MM.1S (cell line): ENCODE measurements around the gene GSN.

Experiments
- DNase-seq: peaks from one replicate; pipeline ENCODE4 v3.0.0-alpha.2; 2015
- H2AFZ ChIP-seq: fragments of 300-600 bp; sonication (generic); 2 replicates; pipeline ENCODE4 v1.6.0; 2016; ENCODE audit warnings: antibody characterized with exemption, low read length
- H3F3A ChIP-seq: fragments of 300-600 bp; sonication (generic); 2 replicates; pipeline ENCODE4 v1.6.1; 2016; ENCODE audit warnings: mild to moderate bottlenecking, antibody characterized with exemption, low read length, moderate library complexity, mixed read lengths; ENCODE audit not compliant: insufficient read depth
- H3K27ac ChIP-seq: fragments of 300-600 bp; sonication (generic); 2 replicates; pipeline ENCODE4 v1.5.1; 2016; ENCODE audit warnings: mild to moderate bottlenecking, low read length
- H3K27me3 ChIP-seq: fragments of 300-600 bp; sonication (generic); replicated peaks from 2 replicates; pipeline ENCODE4 v1.6.0; 2016; ENCODE audit warnings: low read length; ENCODE audit not compliant: insufficient read depth
- H3K36me3 ChIP-seq: fragments of 300-600 bp; sonication (generic); replicated peaks from 2 replicates; pipeline ENCODE4 v1.6.1; 2016; ENCODE audit warnings: mild to moderate bottlenecking, low read length, mixed read lengths; ENCODE audit not compliant: insufficient read depth
- H3K4me1 ChIP-seq: fragments of 300-600 bp; sonication (generic); 2 replicates; pipeline ENCODE4 v1.6.1; 2016; ENCODE audit warnings: low read length, mixed read lengths
- H3K4me2 ChIP-seq: fragments of 300-600 bp; sonication (generic); 2 replicates; pipeline ENCODE4 v1.6.0; 2016; ENCODE audit warnings: low read depth, low read length
- H3K4me3 ChIP-seq: fragments of 300-600 bp; sonication (generic); 2 replicates; pipeline ENCODE4 v1.5.1; 2016; ENCODE audit warnings: low read length, mixed read lengths
- H3K79me2 ChIP-seq: fragments of 300-600 bp; sonication (generic); 2 replicates; pipeline ENCODE4 v1.6.1; 2016; ENCODE audit warnings: mixed run types, low read length, mixed read lengths
- H3K9ac ChIP-seq: fragments of 300-600 bp; sonication (generic); 2 replicates; pipeline ENCODE4 v1.6.1; 2016; ENCODE audit warnings: low read length, mixed read lengths
- H3K9me2 ChIP-seq: fragments of 300-600 bp; sonication (generic); replicated peaks from 2 replicates; pipeline ENCODE4 v1.6.1; 2016; ENCODE audit warnings: mild to moderate bottlenecking, low read length, mixed read lengths; ENCODE audit not compliant: insufficient read depth
- H3K9me3 ChIP-seq: fragments of 300-600 bp; sonication (generic); replicated peaks from 2 replicates; pipeline ENCODE4 v1.6.1; 2016; ENCODE audit warnings: mild to moderate bottlenecking, low read length, mixed read lengths; ENCODE audit not compliant: insufficient read depth
- H4K20me1 ChIP-seq: fragments of 300-600 bp; sonication (generic); 2 replicates; pipeline ENCODE4 v1.6.1; 2016; ENCODE audit warnings: mild to moderate bottlenecking, low read length, moderate library complexity, mixed read lengths; ENCODE audit not compliant: insufficient read depth
- EZH2 ChIP-seq: fragments of 300-600 bp; sonication (generic); optimal IDR thresholded peaks from 2 replicates; pipeline ENCODE3; 2017; ENCODE audit warnings: low read depth, mild to moderate bottlenecking, antibody characterized with exemption, low read length, mixed read lengths
- EZH2phosphoT487 ChIP-seq: fragments of 300-600 bp; sonication (generic); IDR thresholded peaks from 2 replicates; pipeline ENCODE4 v1.6.1; 2018; ENCODE audit warnings: antibody characterized with exemption, low read length
- TF ChIP-seq, protein P1 (sequence below): fragments of 300-600 bp; sonication (generic); IDR thresholded peaks from 2 replicates; pipeline ENCODE4 v1.5.1; 2016; ENCODE audit warnings: antibody characterized with exemption, low read length, mixed read lengths

GSN gene

DNA sequence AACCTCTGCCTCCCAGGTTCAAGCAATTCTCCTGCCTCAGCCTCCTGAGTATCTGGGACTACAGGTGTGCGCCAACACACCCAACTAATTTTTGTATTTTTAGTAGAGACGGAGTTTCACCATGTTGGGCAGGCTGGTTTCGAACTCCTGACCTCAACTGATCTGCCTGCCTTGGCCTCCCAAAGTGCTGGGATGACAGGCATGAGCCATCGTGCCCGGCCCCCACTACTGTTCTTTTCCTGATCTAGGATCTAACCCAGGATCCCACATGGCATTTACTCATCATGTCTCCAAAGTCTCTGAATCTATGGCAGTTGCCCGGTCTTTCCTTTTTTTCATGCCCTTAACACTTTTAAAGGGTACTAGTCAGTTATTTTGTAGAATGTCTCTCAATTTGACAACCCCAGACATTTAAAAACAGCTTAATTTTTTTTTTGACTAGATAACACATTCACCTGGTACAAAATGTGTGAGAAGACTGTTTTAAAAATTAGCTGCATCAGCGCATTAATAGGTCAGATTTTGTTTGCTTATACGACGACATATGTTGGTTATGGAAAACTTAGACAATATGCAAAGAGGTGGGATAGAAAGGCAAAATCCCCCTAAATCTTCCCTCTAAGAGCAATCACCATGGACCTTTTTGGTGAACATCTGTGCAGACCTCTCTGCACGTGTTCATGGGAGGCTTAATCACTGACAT, 55.6 kb downstream of the GSN start:
- Histone ChIP-seq H3K9me2 (no peaks in the 10 kb centered on the region), H3F3A (no peaks in the 10 kb centered on the region), H3K4me3 (no peak overlapping the region), H3K4me1 (no peaks in the 10 kb centered on the region), H2AFZ (no peak overlapping the region), H3K79me2 (no peaks in the 10 kb centered on the region), H3K27me3 (no peaks in the 10 kb centered on the region), H3K9me3 (no peaks in the 10 kb centered on the region), H3K4me2 (no peak overlapping the region), H4K20me1 (no peaks in the 10 kb centered on the region), H3K36me3 (no peaks in the 10 kb centered on the region), H3K27ac (no peak overlapping the region), H3K9ac (no peak overlapping the region)
- TF ChIP-seq, protein P1, sequence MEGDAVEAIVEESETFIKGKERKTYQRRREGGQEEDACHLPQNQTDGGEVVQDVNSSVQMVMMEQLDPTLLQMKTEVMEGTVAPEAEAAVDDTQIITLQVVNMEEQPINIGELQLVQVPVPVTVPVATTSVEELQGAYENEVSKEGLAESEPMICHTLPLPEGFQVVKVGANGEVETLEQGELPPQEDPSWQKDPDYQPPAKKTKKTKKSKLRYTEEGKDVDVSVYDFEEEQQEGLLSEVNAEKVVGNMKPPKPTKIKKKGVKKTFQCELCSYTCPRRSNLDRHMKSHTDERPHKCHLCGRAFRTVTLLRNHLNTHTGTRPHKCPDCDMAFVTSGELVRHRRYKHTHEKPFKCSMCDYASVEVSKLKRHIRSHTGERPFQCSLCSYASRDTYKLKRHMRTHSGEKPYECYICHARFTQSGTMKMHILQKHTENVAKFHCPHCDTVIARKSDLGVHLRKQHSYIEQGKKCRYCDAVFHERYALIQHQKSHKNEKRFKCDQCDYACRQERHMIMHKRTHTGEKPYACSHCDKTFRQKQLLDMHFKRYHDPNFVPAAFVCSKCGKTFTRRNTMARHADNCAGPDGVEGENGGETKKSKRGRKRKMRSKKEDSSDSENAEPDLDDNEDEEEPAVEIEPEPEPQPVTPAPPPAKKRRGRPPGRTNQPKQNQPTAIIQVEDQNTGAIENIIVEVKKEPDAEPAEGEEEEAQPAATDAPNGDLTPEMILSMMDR = no peak
- DNase-seq = no peak

DNA sequence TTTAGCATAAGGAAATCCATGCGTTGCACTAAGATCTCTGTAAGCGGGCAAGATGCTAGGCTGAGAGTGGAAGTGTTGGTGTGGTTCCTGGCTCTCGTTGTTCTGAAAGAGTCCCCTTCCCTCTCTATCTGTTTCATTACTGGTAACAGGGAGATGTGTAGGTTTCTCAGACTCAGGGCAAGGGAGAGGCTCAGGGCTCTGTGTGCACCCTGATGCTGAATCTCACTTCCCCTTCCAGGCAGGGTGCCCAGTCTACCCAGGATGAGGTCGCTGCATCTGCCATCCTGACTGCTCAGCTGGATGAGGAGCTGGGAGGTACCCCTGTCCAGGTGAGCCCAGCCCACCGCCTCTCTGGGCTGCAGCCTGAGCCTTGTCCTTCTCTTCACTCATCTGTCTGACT, 56.4 kb downstream of the GSN start:
- Histone ChIP-seq H3K4me1 (no peaks in the 10 kb centered on the region), H3K36me3 (no peaks in the 10 kb centered on the region), H3K4me2 (no peak overlapping the region), H4K20me1 (no peaks in the 10 kb centered on the region), H3F3A (no peaks in the 10 kb centered on the region), H2AFZ (no peak overlapping the region), H3K9ac (no peak overlapping the region), H3K27ac (no peak overlapping the region), H3K4me3 (no peak overlapping the region), H3K27me3 (no peaks in the 10 kb centered on the region), H3K79me2 (no peaks in the 10 kb centered on the region), H3K9me2 (no peaks in the 10 kb centered on the region), H3K9me3 (no peaks in the 10 kb centered on the region)
- TF ChIP-seq, protein P1 = no peak
- TF ChIP-seq EZH2phosphoT487 = no peak
- TF ChIP-seq EZH2 = no peak
- DNase-seq = no peak

DNA sequence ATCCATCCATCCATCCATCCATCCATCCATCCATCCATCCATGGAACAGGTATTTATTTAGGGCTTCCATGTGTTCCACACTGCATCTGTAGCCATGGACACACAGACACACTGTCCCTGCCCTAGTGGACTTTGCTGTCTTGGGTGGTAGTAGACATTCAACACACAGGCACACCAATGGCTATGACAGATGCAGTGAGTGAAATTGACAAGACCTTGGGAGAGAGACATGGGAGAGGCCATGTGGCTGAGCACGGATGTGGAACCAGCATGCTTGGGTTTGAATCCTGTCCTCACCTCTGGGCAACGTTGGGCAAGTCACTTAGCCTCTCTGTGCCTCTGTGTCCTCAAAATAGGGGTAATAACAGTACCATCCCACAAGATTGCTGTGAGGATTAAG, 56.8 kb downstream of the GSN start:
- H3K79me2 ChIP-seq = no peaks in the 10 kb centered on the region
- H3K27me3 ChIP-seq = no peaks in the 10 kb centered on the region
- H3K4me2 ChIP-seq = no peak overlapping the region
- H2AFZ ChIP-seq = no peak overlapping the region
- no peaks in the 10 kb centered on the region for H3K9me3 ChIP-seq
- no peaks in the 10 kb centered on the region for H3F3A ChIP-seq
- no peak overlapping the region for H3K27ac ChIP-seq
- H3K4me1 ChIP-seq = no peaks in the 10 kb centered on the region
- no peaks in the 10 kb centered on the region for H3K36me3 ChIP-seq
- TF ChIP-seq, protein P1 = no peak
- no peak for TF ChIP-seq EZH2
- TF ChIP-seq EZH2phosphoT487 = no peak
- H3K4me3 ChIP-seq = no peak overlapping the region
- H4K20me1 ChIP-seq = no peaks in the 10 kb centered on the region
- no peak for DNase-seq
- H3K9ac ChIP-seq = no peak overlapping the region
- H3K9me2 ChIP-seq = no peaks in the 10 kb centered on the region
